Activated T-helper 1 cell treated with anti-CD3 and anti-CD28 coated beads, Interleukin-2, amount 50 U/mL, for 16 hours (primary cell): ENCODE measurements around the gene CCDC33.

Experiments used
- DNase-seq, 2 donors: peaks; one replicate each; pipeline ENCODE4 v3.0.0-alpha.2; 2020; ENCODE audit warnings: low read depth in 1 of 2, low spot score in 1 of 2

Gene CCDC33

DNA sequence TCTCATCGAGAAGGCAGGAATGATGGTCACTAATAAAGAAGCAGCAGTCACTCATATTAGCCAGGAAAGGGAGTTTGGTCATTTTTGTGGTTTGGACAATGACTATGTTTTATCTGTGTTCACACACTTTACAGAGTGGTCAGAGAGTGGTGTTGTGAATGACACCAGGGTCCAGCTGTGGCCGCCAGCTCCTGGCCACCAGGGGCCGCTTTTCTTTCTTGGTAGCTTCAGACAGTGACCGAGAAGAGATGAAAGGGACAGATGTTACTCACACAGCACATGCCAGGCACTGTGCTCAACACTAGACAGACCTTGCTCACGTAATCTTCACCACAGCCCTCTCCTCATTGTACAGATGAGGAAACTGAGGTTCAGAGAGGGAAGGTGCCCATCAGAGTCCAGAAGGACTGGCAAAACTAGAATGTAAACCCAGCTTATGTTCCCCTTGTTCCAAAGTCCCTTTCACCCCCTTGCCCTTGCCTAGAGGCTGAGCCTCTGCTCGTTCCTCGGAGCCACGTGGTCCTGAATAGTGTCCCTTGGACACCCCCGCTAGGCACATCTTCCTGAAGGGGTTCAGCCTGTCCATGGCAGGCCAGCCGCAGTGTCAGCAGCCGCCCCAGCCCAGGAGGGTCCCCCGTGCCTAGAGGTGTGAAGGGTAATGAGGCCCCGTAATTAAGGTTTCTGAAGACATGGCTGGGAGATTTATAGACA, 75.8 kb downstream of the CCDC33 start:
- DNase-seq: no peak

GRCh38 chr15:74312445-74313007, 76.4 kb downstream of the CCDC33 start:
- no peak for DNase-seq

DNA sequence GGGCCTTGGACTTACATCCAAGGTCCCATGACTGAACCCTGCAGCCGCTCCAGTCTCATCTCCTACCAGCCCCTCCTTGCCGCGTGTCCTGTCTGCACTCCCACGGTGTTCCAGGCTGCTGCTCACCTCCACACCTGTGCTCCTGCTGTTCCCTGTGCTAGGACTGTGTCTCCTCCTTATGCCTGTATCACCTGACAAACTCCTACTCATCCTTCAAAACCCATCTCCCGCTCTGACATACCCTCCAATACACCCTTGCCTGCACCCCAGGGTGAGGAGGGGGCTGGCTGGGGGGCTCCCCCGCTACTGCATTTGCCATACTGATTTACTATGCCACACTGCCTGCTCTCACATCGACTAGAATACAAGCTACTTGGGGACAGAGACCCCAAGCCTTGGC, 77.8 kb downstream of the CCDC33 start:
- DNase-seq: no peak

GRCh38 chr15:74314795-74315438, 78.8 kb downstream of the CCDC33 start:
- DNase-seq: no peak

DNA sequence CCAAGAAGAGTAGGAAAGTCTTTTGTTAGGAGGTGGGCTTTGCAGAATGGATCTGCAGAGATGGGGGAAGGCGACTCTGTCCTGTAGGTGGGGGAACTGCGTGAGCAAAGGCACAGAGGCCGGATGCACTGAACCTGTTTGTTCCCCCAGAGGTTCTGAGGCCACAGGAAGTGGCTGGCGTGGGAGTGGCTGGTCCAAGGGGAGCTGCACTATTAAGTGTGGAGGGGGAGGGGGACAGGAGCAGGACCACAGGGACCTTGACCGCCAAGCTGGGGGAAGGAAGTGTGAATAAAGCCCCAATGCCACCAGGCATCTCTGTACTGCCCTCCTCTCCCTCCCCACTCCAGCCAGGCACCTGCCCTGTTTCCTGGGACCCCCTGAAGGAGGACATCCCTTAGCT, 79.5 kb downstream of the CCDC33 start:
- no peak for DNase-seq

DNA sequence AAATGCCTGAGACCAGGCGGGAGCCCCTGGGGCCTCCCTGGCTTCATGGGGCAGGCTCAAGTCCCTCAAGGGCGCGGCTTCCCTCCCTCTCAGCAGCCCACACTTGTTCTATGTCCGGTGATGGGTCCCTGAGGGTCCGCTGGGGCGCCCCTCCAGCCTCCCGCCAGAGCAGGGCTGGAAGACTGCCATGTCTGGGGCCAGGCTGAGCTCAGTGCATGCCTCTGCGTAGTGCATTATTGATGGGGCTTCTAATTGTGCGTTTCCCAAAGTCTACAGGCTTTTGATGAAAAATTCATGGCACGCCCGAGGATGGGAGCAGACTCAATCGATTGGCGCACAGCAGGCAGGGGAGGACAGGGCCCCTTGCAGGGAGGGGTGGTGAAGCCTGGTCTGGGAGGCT, 80.0 kb downstream of the CCDC33 start:
- no peak for DNase-seq

DNA sequence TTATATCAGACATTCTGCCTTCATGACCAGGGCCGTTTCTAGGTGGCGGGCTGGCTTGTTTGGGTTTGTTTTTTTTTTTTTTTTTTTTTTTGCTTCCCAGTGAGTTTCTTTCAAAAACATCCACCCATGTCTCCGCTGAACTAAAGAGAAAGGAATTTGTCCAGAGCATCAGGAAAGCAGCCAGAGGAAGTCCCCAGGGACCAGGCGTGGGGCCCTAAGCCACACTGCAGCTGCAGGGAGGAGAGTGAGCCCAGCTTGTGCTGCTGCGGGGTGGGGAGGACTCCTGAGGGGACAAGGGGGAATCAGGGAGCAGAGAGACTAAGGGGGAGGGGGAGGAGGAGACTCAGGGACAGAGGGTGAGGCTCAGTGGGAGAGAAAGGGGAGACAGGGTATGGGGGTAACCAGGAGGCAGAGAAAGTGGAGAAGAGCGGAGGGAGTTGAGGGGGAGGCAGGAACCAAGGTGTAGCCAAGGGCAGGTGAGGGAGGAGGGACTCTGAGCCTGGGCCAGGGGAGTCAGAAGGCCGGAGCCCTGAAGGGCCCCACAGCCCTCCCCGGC, 81.8 kb downstream of the CCDC33 start:
- no peak for DNase-seq

DNA sequence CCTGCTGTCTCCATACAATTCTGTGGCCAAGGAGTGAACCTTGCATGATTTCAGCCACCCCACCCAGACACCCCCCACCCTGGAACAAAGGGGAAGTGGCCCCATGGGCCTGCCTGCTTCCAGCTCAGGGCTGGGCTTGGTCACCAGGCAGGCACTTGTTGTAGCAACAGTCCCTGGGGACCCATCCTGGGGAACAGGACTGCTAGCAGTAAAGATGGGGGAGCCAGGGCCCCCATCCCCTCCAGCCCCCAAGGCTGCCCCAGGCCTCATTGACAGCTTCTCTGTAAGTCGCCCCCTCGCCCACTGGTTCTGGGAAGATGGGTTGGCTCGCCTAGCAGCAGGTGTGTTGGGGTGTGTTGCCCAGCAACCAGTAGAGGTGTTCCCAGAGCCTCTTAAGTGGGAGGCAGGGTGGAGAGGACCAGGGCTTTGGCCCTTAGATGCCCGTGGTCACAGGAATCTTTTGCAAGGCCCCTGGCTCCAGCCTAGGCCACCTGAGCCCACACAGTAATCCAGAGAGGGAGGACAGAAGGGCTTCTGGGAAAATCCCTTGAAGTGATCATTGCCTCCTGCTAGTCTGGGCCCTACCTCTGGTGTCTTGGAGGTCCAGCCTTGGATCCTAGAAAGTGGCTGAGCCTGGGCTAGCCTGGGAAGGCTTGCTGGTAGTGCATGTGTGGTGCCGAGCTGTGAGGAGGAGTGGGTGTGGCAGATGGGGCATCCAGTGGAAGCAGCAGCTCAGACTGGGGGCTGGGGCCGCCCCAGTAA, 82.4 kb downstream of the CCDC33 start:
- DNase-seq: no peak

DNA sequence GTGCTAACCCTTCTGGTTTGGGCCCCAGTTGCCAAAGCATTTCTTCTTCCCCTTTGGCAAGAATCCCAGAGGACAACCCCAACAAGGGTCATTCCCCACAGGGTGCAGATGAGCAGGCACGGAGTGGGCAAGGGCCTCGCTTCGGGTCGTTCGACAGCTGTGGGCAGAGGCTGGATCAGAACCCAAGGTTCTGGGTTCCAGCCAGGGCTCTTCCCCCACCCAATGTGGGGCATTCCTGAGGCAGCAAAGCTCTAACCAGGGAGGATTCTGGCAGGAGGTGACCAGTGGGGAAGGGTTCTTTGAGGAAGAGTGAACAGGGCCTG, 83.0 kb downstream of the CCDC33 start:
- DNase-seq: no peak

GRCh38 chr15:74319596-74320351, 83.6 kb downstream of the CCDC33 start:
- no peak for DNase-seq

DNA sequence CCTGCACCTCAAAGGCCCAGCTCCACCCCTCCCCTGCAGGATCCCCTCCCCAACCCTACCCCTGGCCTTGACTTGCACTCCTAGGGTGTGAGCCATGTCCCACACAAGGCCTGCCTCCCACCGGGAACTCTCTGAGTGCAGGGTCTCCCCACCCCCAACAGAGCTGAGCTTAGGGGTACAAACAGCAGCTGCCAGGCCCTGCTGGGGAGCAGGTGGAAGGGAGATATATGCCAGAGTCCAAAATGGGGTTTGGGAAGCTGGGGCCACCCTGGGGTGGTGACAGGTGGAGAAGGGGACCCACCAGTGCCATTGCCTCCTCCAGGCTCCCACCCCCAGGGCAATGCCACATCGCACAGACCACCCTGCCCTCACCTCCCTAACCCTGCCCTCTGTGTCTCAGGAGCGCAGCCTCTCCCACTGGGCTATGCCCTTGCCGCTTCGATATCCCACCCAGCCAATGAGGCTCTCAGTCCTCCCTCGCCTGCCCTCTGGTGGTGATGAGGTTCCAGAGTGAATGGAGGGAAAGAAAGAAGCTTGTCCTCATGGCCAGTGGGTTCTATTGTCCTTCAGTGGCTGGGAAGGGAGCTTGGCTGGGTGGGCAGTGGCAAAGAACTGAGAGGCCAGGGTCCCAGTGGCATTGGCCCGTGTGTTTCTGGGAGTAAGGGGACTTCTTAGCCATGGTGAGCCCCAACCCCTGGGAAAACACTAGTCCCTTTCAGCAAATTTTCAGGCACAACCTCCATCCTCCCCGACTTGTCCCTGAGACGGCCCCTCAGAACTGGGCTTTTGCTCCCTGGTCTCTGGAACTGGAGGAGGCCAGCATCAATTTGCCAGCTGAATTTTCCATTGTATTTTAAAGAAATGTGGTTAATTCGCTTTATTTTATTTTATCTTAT, 84.5 kb downstream of the CCDC33 start:
- no peak for DNase-seq

DNA sequence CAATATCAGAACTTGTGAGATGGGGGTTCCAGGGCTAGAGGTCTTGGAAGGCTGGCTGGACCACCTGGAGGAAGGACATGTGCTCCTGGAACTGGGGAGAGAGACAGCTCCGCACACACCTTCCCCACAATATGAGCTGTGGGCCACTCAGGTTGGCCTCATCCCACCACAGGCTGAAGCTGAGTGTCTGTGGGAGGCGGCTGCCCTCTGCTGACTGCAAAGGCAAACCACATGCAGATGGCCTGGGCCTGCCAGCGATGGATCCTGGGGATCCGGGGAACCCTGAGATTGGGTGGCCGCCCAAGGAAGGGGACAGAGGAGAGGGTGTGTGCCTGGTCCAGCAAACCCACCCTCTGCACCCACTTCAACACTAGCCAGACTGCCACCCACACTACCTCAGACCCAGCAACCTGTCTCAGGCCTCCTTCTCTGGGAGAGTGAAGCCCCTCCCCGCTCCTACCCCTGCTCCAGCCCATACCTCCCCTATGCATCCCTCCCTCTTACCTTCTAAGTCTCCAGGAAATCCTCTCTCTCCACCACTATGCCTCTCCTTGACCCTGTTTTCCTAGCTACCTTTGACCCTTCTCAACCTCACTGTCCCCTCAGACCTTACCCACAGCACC, 86.5 kb downstream of the CCDC33 start:
- peak; percentile 11 to 22 for DNase-seq

DNA sequence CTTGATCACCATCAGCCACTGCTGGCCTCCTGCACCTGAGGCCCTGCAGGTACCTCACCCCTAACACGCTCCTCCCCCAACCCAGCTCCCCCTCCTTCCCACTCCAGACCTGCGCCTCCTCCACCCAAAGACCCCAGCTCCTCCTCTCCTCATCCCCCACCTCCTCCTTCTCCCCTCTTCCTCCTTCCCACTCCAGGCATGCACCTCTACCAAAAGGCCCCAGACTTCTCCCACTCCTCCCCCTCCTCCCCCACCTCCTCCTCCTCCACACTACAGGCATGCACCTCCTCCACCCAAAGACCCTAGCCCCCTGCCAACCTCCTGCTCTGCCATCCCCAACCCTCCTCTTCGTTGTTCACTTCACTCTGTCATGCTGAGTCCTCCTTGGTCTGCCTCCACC, 88.6 kb downstream of the CCDC33 start:
- DNase-seq: no peak

DNA sequence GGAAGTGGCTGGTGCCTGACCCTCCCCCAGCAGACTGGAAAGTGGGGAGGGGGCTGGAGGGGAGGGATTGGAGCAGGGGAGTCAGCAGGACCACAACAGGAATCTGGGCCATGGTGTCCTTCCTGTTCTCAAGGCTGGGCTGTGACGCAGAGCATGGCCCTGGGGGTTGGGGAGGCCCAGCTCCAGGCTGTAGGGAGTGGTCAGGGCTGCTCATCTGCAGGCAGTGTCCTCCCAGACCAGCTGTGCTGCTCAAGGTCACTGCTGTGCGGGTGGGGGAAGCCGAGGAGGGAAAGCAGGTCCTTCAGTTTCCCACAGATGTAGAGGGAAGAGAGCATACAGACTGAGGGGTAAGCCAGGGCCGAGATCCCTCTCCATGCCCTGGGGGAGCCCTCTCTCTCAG, 90.6 kb downstream of the CCDC33 start:
- no peak for DNase-seq

GRCh38 chr15:74327756-74328155, 91.6 kb downstream of the CCDC33 start:
- no peak for DNase-seq

GRCh38 chr15:74328331-74329056, 92.4 kb downstream of the CCDC33 start:
- DNase-seq: no peak

DNA sequence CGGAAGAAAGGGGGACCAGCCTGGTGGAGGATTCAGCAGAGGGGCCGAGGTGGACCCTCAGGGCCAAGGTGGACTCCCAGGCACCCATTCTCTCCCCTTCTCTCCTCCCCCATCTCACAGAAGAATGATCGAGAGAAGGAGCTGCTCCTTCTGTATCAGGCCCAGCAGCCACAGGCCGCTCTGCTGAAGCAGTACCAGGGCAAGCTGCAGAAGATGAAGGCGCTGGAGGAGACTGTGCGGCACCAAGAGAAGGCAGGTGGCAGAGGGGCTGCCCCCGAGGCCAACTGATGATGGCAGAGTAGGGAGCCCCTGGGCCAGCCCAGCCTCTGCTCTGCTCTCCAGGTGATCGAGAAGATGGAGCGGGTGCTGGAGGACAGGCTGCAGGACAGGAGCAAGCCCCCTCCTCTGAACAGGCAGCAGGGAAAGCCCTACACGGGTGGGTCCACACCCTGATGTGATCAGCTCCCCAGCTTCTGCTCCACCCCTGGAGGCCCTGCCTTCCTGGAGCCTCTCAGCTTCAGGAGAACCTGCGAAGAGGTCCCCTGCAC, 94.8 kb downstream of the CCDC33 start:
- DNase-seq: no peak

DNA sequence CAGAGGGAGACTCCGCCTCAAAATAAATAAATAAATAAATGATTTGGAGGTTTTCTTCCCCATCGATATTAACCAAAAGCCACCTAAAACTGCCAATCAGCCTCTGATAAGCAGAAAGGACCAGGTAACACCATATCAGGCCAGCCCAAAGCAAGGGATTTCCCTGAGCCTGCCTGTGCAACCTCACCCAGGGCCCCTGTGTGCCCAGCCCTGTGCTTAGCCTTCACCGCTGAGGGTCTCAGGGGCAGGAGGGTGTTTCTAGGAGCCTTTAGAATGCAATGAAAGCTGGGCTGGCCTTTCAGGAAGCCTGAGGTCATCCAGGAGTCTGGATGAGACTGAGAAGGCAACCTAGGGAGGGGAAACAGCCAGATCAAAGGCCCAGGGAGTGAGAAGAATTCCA, 95.9 kb downstream of the CCDC33 start:
- no peak for DNase-seq

GRCh38 chr15:74332611-74333010, 96.5 kb downstream of the CCDC33 start:
- no peak for DNase-seq
